ENCODE measurements around the gene ITGA8. TPM values are rescaled to one million over a fixed set of nuclear protein-coding genes. Genes with fewer than 3 reads are reported as not detected.

The ITGA8 gene
- total and polyA plus RNA-seq, 2 donors (not counting 1 experiment from before 2014, with no cell fraction given): not detected

DNA sequence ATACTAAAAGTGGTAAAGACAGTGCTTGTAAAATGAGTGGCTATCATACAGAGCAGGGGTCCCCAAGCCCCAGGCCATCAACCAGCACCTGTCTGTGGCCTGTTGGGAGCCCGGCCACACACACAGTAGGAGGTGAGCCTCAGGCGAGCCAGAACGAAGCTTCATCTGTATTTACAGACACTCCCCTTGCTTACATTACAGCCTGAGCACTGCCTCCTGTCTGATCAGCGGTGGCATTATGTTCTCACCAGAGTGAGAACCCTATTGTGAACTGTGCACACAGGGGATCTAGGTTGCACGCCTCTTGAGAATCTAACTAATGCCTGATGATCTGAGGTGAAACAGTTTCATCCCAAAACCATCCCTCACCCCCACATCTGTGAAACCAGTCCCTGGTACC, 58.7 kb downstream of the ITGA8 start:
- H3K4me2 ChIP-seq (replicated peaks; ENCODE audit: low read depth, low read length, poor library complexity, severe bottlenecking): no peak overlapping the region
- no peaks in the 10 kb centered on the region for H3K4me1 Mint-ChIP-seq
- H3K79me2 ChIP-seq (ENCODE audit: control insufficient read depth, insufficient read depth, low read length): no peaks in the 10 kb centered on the region
- no peak for TF ChIP-seq EZH2 (IDR thresholded peaks at IDR 0.05; ENCODE audit: borderline replicate concordance, insufficient read depth, low read depth, low read length, poor library complexity, severe bottlenecking)
- TF ChIP-seq, protein P1, sequence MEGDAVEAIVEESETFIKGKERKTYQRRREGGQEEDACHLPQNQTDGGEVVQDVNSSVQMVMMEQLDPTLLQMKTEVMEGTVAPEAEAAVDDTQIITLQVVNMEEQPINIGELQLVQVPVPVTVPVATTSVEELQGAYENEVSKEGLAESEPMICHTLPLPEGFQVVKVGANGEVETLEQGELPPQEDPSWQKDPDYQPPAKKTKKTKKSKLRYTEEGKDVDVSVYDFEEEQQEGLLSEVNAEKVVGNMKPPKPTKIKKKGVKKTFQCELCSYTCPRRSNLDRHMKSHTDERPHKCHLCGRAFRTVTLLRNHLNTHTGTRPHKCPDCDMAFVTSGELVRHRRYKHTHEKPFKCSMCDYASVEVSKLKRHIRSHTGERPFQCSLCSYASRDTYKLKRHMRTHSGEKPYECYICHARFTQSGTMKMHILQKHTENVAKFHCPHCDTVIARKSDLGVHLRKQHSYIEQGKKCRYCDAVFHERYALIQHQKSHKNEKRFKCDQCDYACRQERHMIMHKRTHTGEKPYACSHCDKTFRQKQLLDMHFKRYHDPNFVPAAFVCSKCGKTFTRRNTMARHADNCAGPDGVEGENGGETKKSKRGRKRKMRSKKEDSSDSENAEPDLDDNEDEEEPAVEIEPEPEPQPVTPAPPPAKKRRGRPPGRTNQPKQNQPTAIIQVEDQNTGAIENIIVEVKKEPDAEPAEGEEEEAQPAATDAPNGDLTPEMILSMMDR (IDR thresholded peaks at IDR 0.05): no peak
- H3K4me3 Mint-ChIP-seq: no peak overlapping the region
- H2AFZ ChIP-seq (ENCODE audit: insufficient read depth, low read depth, low read length, poor library complexity, severe bottlenecking): no peak overlapping the region
- H3K27me3 Mint-ChIP-seq: no peaks in the 10 kb centered on the region
- H3K36me3 ChIP-seq (replicated peaks in 1 of 2; ENCODE audit: control extremely low read depth in 1 of 2, control insufficient read depth in 1 of 2, extremely low read depth in 1 of 2, insufficient read depth in 2 of 2, low read length in 1 of 2): no peaks in the 10 kb centered on the region
- no peaks in the 10 kb centered on the region for H3K27me3 ChIP-seq (replicated peaks in 1 of 4; ENCODE audit: control extremely low read depth in 1 of 4, control insufficient read depth in 3 of 4, insufficient read depth in 4 of 4, low read length in 3 of 4)
- ChIA-PET CTCF (no interaction called here), POLR2A (no interaction called here)
- H4K20me1 ChIP-seq (ENCODE audit: control insufficient read depth, insufficient read depth, low read length, poor library complexity, severe bottlenecking): no peaks in the 10 kb centered on the region
- H3K9me3 Mint-ChIP-seq (ENCODE audit: insufficient read depth): no peaks in the 10 kb centered on the region
- WGBS (ENCODE audit: insufficient coverage): 59% methylated on average over 4 of the region's 5 CpGs
- no peaks in the 10 kb centered on the region for H3K4me1 ChIP-seq (ENCODE audit: control insufficient read depth in 2 of 2, insufficient read depth in 2 of 2, low read length in 2 of 2)
- intact Hi-C loops (cut with micrococcal nuclease): no loop called here
- H3K27ac ChIP-seq (ENCODE audit: low read length in 2 of 2): no peak overlapping the region
- H3K27ac Mint-ChIP-seq: no peak overlapping the region
- no peak for ATAC-seq (ENCODE audit: low read depth)
- no peak overlapping the region for H3K9ac ChIP-seq (ENCODE audit: low read length)
- peaks cover 0 to 3% (median 0%) of the 10 kb centered on the region in 3 donors for H3K9me3 ChIP-seq (ENCODE audit: control extremely low read depth in 1 of 3, control insufficient read depth in 2 of 3, insufficient read depth in 1 of 3, low read length in 2 of 3)
- no peak for DNase-seq
- no peak overlapping the region for H3K4me3 ChIP-seq (ENCODE audit: control extremely low read depth in 1 of 5, extremely low read depth in 1 of 5, insufficient read depth in 1 of 5, low read depth in 2 of 5, low read length in 4 of 5)

DNA sequence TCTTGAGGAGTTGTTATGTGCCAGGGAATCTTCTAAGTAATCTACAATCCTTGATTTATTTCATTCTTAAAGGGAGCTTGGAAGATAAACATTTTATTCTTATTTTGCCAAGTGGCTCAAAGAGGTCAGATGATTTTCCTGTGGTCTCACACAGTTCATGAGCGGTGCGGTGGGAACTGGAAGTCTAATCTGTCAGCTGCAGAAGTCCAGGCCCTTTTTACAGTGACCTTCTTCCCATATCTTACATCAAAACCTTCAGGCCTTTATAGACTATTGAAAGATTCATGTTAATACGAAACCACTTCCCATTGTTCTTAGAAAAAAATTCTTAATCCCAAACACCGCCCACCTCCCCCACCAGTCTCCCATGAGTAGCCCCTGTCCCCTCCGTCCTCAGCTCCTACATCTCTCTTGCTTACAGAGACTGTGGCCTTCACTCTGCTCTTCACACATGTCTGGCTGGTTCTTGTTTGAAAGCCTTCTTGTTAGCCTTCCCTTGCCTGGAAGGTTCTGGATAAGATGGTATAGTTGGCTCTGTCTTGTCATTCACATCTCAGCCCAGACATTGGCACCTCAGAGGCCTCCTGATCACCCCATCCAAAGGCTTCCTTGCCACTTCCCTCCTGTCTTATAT, 61.5 kb downstream of the ITGA8 start:
- ChIA-PET POLR2A (no interaction called here), CTCF (no interaction called here)
- Histone ChIP-seq H3K36me3 (replicated peaks in 1 of 2; ENCODE audit: control extremely low read depth in 1 of 2, control insufficient read depth in 1 of 2, extremely low read depth in 1 of 2, insufficient read depth in 2 of 2, low read length in 1 of 2) (no peaks in the 10 kb centered on the region), H3K27me3 (replicated peaks in 1 of 4; ENCODE audit: control extremely low read depth in 1 of 4, control insufficient read depth in 3 of 4, insufficient read depth in 4 of 4, low read length in 3 of 4) (no peaks in the 10 kb centered on the region), H3K4me2 (replicated peaks; ENCODE audit: low read depth, low read length, poor library complexity, severe bottlenecking) (no peak overlapping the region), H3K27ac (ENCODE audit: low read length in 2 of 2) (no peak overlapping the region), H3K9me3 (ENCODE audit: control extremely low read depth in 1 of 3, control insufficient read depth in 2 of 3, insufficient read depth in 1 of 3, low read length in 2 of 3) (peaks cover 0 to 3% (median 0%) of the 10 kb centered on the region in 3 donors), H3K79me2 (ENCODE audit: control insufficient read depth, insufficient read depth, low read length) (no peaks in the 10 kb centered on the region), H4K20me1 (ENCODE audit: control insufficient read depth, insufficient read depth, low read length, poor library complexity, severe bottlenecking) (no peaks in the 10 kb centered on the region), H3K4me1 (ENCODE audit: control insufficient read depth in 2 of 2, insufficient read depth in 2 of 2, low read length in 2 of 2) (no peaks in the 10 kb centered on the region), H2AFZ (ENCODE audit: insufficient read depth, low read depth, low read length, poor library complexity, severe bottlenecking) (no peak overlapping the region), H3K9ac (ENCODE audit: low read length) (no peak overlapping the region), H3K4me3 (ENCODE audit: control extremely low read depth in 1 of 5, extremely low read depth in 1 of 5, insufficient read depth in 1 of 5, low read depth in 2 of 5, low read length in 4 of 5) (no peak overlapping the region)
- no peak for TF ChIP-seq EZH2 (IDR thresholded peaks at IDR 0.05; ENCODE audit: borderline replicate concordance, insufficient read depth, low read depth, low read length, poor library complexity, severe bottlenecking)
- TF ChIP-seq, protein P1 (IDR thresholded peaks at IDR 0.05): no peak
- Mint-ChIP-seq H3K27ac (no peak overlapping the region), H3K27me3 (no peaks in the 10 kb centered on the region), H3K9me3 (ENCODE audit: insufficient read depth) (no peaks in the 10 kb centered on the region), H3K4me1 (no peaks in the 10 kb centered on the region), H3K4me3 (no peak overlapping the region)
- intact Hi-C loops (cut with micrococcal nuclease): no loop called here
- DNase-seq (no peak), ATAC-seq (ENCODE audit: low read depth) (no peak)
- WGBS (ENCODE audit: insufficient coverage): 55% methylated on average over 4 of the region's 5 CpGs
